Neural cell (in vitro differentiated cells): ENCODE results near the gene AK8. TPM values are rescaled to one million over a fixed set of nuclear protein-coding genes. Genes with fewer than 3 reads are reported as not detected.

ENCODE experiments used
- H2AFZ ChIP-seq: fragments of 200-600, 300-800 bp; sonication (generic), shearing (Covaris generic); 2 replicates; pipeline ENCODE4 v1.6.0; 2014; ENCODE audit warnings: low read depth, mild to moderate bottlenecking, antibody characterized with exemption, low read length, moderate library complexity
- H3F3A ChIP-seq: fragments of 200-600 bp; shearing (Covaris generic); 2 replicates; pipeline ENCODE4 v1.6.1; 2016; ENCODE audit warnings: mild to moderate bottlenecking, moderate library complexity, mixed read lengths, antibody characterized with exemption, low read length; ENCODE audit not compliant: insufficient read depth, poor library complexity, severe bottlenecking
- H3K27ac ChIP-seq: fragments of 200-600, 300-800 bp; sonication (generic), shearing (Covaris generic); 2 replicates; pipeline ENCODE4 v1.5.1; 2014; ENCODE audit warnings: mild to moderate bottlenecking, low read length, moderate library complexity
- H3K27me3 ChIP-seq: fragments of 300-800, 200-600 bp; sonication (generic), shearing (Covaris generic); 2 replicates; pipeline ENCODE4 v1.6.0; 2014; ENCODE audit warnings: mild to moderate bottlenecking, low read depth, low read length, moderate library complexity; ENCODE audit not compliant: insufficient read depth
- H3K36me3 ChIP-seq: fragments of 300-800, 200-600 bp; sonication (generic), shearing (Covaris generic); 2 replicates; pipeline ENCODE4 v1.5.1; 2014; ENCODE audit warnings: mild to moderate bottlenecking, antibody characterized with exemption, low read length, moderate library complexity; ENCODE audit not compliant: insufficient read depth
- H3K4me2 ChIP-seq: fragments of 300-800, 200-600 bp; sonication (generic), shearing (Covaris generic); 2 replicates; pipeline ENCODE4 v1.6.0; 2014; ENCODE audit warnings: mild to moderate bottlenecking, low read length
- H3K4me3 ChIP-seq: fragments of 300-800, 200-600 bp; sonication (generic), shearing (Covaris generic); 2 replicates; pipeline ENCODE4 v1.5.1; 2014; ENCODE audit warnings: mild to moderate bottlenecking, low read length, moderate library complexity
- H3K79me2 ChIP-seq: fragments of 200-600 bp; shearing (Covaris generic); replicated peaks from 2 replicates; pipeline ENCODE4 v1.6.0; 2014; ENCODE audit warnings: mild to moderate bottlenecking, low read length, moderate library complexity; ENCODE audit not compliant: insufficient read depth
- H3K9ac ChIP-seq: fragments of 300-800, 200-600 bp; sonication (generic), shearing (Covaris generic); 2 replicates; pipeline ENCODE4 v1.6.1; 2016; ENCODE audit warnings: mild to moderate bottlenecking, low read length, mixed read lengths
- H3K9me2 ChIP-seq: fragments of 200-600 bp; shearing (Covaris generic); 2 replicates; pipeline ENCODE4 v1.6.1; 2016; ENCODE audit warnings: mild to moderate bottlenecking, low read length, mixed read lengths; ENCODE audit not compliant: insufficient read depth
- H3K9me3 ChIP-seq: fragments of 200-600, 300-800 bp; sonication (generic), shearing (Covaris generic); 2 replicates; pipeline ENCODE4 v1.6.1; 2016; ENCODE audit warnings: mild to moderate bottlenecking, mixed run types, low read length, moderate library complexity, mixed read lengths
- H4K20me1 ChIP-seq: fragments of 200-600 bp; shearing (Covaris generic); 2 replicates; pipeline ENCODE4 v1.6.1; 2016; ENCODE audit warnings: mild to moderate bottlenecking, mixed run types; ENCODE audit not compliant: insufficient read depth
- EP300 ChIP-seq: fragments of 450-650 bp; conservative IDR thresholded peaks from 2 replicates; pipeline ENCODE4 v1.6.1; 2014; ENCODE audit warnings: antibody characterized with exemption, mild to moderate bottlenecking, moderate library complexity; ENCODE audit not compliant: poor library complexity, severe bottlenecking
- EZH2 ChIP-seq: fragments of 200-600, 300-800 bp; shearing (Covaris generic), sonication (generic); IDR thresholded peaks from 2 replicates; pipeline ENCODE4 v1.6.1; 2014; ENCODE audit warnings: antibody characterized with exemption, low read length, borderline replicate concordance, mild to moderate bottlenecking; ENCODE audit not compliant: insufficient read depth, poor library complexity, severe bottlenecking
- MXI1 ChIP-seq: fragments of 450-650 bp; conservative IDR thresholded peaks from 2 replicates; pipeline ENCODE4 v1.6.1; 2014; ENCODE audit warnings: antibody characterized with exemption, mild to moderate bottlenecking; ENCODE audit not compliant: poor library complexity, severe bottlenecking
- POLR2AphosphoS5 ChIP-seq: IDR thresholded peaks from 2 replicates; pipeline ENCODE4 v1.6.1; 2012
- RAD21 ChIP-seq: fragments of 450-650 bp; conservative IDR thresholded peaks from 2 replicates; pipeline ENCODE4 v1.6.1; 2014; ENCODE audit warnings: antibody characterized with exemption, mild to moderate bottlenecking, moderate library complexity
- SMC3 ChIP-seq: fragments of 450-650 bp; conservative IDR thresholded peaks from 2 replicates; pipeline ENCODE4 v1.6.1; 2014; ENCODE audit warnings: antibody characterized with exemption, mild to moderate bottlenecking, moderate library complexity; ENCODE audit not compliant: poor library complexity
- TAF1 ChIP-seq: IDR thresholded peaks from 2 replicates; pipeline ENCODE4 v1.6.1; 2012; ENCODE audit warnings: low read depth
- polyA plus RNA-seq: library from polyadenylated mRNA; depleted of rRNA; stranded (reverse); fragments of >200 nt; gene quantifications from 2 replicates; pipeline ENCODE4 v1.2.3, GENCODE V29; 2014
- TF ChIP-seq, protein P1 (sequence below): fragments of 450-650 bp; IDR thresholded peaks from 2 replicates; pipeline ENCODE4 v1.5.1; 2014; ENCODE audit warnings: antibody characterized with exemption, mild to moderate bottlenecking, moderate library complexity; ENCODE audit not compliant: poor library complexity, severe bottlenecking
- TF ChIP-seq, protein P2 (sequence below): IDR thresholded peaks from 2 replicates; pipeline ENCODE4 v1.6.1; 2012; ENCODE audit warnings: borderline replicate concordance

The AK8 gene
- polyA plus RNA-seq, 1 donor from 2014 or later: 0.71 TPM

DNA sequence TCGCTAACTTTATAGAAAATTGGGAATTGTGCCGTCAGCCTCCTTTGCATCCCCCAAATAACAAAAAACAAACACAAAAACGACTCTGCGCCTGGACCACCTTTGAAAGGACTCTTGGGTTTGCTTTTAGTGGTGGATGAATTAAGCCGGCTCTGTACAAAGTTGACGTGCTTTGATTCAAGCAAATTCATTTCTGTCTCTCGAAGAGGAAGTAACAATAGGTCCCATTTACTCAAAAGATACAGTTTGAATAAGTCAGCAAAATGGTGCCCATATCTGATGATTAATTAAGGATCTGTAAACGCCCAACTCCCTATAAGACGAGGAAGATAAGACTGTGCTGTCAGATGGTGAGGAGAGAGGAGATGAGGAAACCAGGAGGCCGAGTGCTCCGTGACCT lies 67.8 kb downstream of the AK8 start:
- H3F3A ChIP-seq: no peaks in the 10 kb centered on the region
- H3K9me3 ChIP-seq: no peaks in the 10 kb centered on the region
- no peaks in the 10 kb centered on the region for H3K9me2 ChIP-seq
- no peaks in the 10 kb centered on the region for H3K79me2 ChIP-seq
- H3K4me3 ChIP-seq: no peak overlapping the region
- H4K20me1 ChIP-seq: no peaks in the 10 kb centered on the region
- H3K4me2 ChIP-seq: no peak overlapping the region
- H3K27ac ChIP-seq: no peak overlapping the region
- TF ChIP-seq, protein P1, sequence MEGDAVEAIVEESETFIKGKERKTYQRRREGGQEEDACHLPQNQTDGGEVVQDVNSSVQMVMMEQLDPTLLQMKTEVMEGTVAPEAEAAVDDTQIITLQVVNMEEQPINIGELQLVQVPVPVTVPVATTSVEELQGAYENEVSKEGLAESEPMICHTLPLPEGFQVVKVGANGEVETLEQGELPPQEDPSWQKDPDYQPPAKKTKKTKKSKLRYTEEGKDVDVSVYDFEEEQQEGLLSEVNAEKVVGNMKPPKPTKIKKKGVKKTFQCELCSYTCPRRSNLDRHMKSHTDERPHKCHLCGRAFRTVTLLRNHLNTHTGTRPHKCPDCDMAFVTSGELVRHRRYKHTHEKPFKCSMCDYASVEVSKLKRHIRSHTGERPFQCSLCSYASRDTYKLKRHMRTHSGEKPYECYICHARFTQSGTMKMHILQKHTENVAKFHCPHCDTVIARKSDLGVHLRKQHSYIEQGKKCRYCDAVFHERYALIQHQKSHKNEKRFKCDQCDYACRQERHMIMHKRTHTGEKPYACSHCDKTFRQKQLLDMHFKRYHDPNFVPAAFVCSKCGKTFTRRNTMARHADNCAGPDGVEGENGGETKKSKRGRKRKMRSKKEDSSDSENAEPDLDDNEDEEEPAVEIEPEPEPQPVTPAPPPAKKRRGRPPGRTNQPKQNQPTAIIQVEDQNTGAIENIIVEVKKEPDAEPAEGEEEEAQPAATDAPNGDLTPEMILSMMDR: no peak
- TF ChIP-seq POLR2AphosphoS5 (no peak), EZH2 (no peak), EP300 (no peak), TAF1 (no peak), MXI1 (no peak), RAD21 (no peak), SMC3 (no peak)
- TF ChIP-seq, protein P2, sequence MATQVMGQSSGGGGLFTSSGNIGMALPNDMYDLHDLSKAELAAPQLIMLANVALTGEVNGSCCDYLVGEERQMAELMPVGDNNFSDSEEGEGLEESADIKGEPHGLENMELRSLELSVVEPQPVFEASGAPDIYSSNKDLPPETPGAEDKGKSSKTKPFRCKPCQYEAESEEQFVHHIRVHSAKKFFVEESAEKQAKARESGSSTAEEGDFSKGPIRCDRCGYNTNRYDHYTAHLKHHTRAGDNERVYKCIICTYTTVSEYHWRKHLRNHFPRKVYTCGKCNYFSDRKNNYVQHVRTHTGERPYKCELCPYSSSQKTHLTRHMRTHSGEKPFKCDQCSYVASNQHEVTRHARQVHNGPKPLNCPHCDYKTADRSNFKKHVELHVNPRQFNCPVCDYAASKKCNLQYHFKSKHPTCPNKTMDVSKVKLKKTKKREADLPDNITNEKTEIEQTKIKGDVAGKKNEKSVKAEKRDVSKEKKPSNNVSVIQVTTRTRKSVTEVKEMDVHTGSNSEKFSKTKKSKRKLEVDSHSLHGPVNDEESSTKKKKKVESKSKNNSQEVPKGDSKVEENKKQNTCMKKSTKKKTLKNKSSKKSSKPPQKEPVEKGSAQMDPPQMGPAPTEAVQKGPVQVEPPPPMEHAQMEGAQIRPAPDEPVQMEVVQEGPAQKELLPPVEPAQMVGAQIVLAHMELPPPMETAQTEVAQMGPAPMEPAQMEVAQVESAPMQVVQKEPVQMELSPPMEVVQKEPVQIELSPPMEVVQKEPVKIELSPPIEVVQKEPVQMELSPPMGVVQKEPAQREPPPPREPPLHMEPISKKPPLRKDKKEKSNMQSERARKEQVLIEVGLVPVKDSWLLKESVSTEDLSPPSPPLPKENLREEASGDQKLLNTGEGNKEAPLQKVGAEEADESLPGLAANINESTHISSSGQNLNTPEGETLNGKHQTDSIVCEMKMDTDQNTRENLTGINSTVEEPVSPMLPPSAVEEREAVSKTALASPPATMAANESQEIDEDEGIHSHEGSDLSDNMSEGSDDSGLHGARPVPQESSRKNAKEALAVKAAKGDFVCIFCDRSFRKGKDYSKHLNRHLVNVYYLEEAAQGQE: no peak
- no peaks in the 10 kb centered on the region for H3K36me3 ChIP-seq
- H3K9ac ChIP-seq: no peak overlapping the region
- no peak overlapping the region for H2AFZ ChIP-seq
- no peaks in the 10 kb centered on the region for H3K27me3 ChIP-seq

- Histone ChIP-seq H3K9ac (no peak overlapping the region), H3K27ac (no peak overlapping the region), H4K20me1 (no peaks in the 10 kb centered on the region), H3K79me2 (no peaks in the 10 kb centered on the region), H2AFZ (no peak overlapping the region), H3K9me3 (no peaks in the 10 kb centered on the region), H3F3A (no peaks in the 10 kb centered on the region), H3K4me3 (no peak overlapping the region), H3K27me3 (no peaks in the 10 kb centered on the region), H3K9me2 (no peaks in the 10 kb centered on the region), H3K4me2 (no peak overlapping the region), H3K36me3 (no peaks in the 10 kb centered on the region)
- TF ChIP-seq RAD21: no peak
These were observed 68.3 kb downstream of the AK8 start for GRCh38 chr9:132809677-132810271.

GRCh38 chr9:132808645-132809044 lies 69.4 kb downstream of the AK8 start:
- Histone ChIP-seq H3K27ac (no peak overlapping the region), H3K4me2 (no peak overlapping the region), H3K27me3 (no peaks in the 10 kb centered on the region), H3K9ac (no peak overlapping the region), H3K4me3 (no peak overlapping the region), H3F3A (no peaks in the 10 kb centered on the region), H3K36me3 (no peaks in the 10 kb centered on the region), H3K9me2 (no peaks in the 10 kb centered on the region), H3K9me3 (no peaks in the 10 kb centered on the region), H2AFZ (no peak overlapping the region), H4K20me1 (no peaks in the 10 kb centered on the region), H3K79me2 (no peaks in the 10 kb centered on the region)
- TF ChIP-seq TAF1: no peak
- no peak for TF ChIP-seq EP300
- TF ChIP-seq SMC3: no peak
- TF ChIP-seq, protein P1: no peak
- TF ChIP-seq EZH2: no peak
- TF ChIP-seq MXI1: no peak
- TF ChIP-seq, protein P2: no peak
- no peak for TF ChIP-seq RAD21
- no peak for TF ChIP-seq POLR2AphosphoS5
